ENCODE measurements around the gene LRRC32.

DNA sequence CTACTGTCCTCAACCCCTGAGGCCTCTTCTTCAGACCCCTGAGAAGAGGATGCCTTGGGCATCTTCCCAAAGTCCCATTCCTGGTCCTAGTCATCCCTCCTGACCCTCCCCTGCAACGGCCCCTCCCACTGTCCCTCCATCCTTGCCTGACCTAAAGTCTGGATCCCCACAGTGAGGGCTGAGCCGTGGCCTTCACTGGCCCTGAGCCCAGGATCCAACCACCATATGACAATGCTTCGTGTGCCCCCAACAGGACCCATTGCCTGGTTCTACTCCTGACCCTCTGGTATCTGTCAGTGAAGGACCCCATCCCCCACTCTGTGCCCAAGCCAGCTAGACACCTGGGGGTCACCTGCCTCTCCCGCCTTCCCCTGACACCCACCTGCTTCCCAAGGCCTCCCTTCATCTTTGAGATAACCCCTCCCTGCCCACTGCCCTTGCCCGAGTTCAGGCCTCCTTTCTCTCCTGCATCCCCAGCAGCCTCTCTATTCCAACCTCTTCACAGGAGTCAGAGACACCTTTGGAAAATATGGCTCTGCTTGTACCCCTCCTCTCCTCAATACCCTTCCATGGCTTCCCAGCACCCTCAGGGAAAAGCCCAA, 48.0 kb downstream of the LRRC32 start:
- TF ChIP-seq, protein P1, sequence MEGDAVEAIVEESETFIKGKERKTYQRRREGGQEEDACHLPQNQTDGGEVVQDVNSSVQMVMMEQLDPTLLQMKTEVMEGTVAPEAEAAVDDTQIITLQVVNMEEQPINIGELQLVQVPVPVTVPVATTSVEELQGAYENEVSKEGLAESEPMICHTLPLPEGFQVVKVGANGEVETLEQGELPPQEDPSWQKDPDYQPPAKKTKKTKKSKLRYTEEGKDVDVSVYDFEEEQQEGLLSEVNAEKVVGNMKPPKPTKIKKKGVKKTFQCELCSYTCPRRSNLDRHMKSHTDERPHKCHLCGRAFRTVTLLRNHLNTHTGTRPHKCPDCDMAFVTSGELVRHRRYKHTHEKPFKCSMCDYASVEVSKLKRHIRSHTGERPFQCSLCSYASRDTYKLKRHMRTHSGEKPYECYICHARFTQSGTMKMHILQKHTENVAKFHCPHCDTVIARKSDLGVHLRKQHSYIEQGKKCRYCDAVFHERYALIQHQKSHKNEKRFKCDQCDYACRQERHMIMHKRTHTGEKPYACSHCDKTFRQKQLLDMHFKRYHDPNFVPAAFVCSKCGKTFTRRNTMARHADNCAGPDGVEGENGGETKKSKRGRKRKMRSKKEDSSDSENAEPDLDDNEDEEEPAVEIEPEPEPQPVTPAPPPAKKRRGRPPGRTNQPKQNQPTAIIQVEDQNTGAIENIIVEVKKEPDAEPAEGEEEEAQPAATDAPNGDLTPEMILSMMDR (optimal IDR thresholded peaks at IDR 0.05 in 1 of 3, IDR thresholded peaks at IDR 0.05 in 1 of 3, conservative IDR thresholded peaks at IDR 0.05 in 1 of 3; ENCODE audit: extremely low read depth in 1 of 3, insufficient read depth in 2 of 3, low read length in 3 of 3): no peak
- TF ChIP-seq EZH2 (IDR thresholded peaks at IDR 0.05; ENCODE audit: low read length): no peak

All from keratinocyte (primary cell).